GM21423 (cell line): Measurements from ENCODE around the gene AGAP1.

Experiments used
- ATAC-seq: cut with Tn5 transposase; IDR thresholded peaks from one replicate; pipeline ENCODE4 v1.9.1; 2021; ENCODE audit warnings: mild to moderate bottlenecking, moderate library complexity; ENCODE audit not compliant: unreplicated experiment

The AGAP1 gene

GRCh38 chr2:235789552-235789951 lies 295.7 kb downstream of the AGAP1 start:
- no peak for ATAC-seq

- ATAC-seq: no peak
Measured at GRCh38 chr2:235793163-235793752, 299.4 kb downstream of the AGAP1 start.

GRCh38 chr2:235799281-235799680 lies 305.4 kb downstream of the AGAP1 start:
- ATAC-seq: no peak

GRCh38 chr2:235802542-235802941 lies 308.7 kb downstream of the AGAP1 start:
- ATAC-seq: no peak

GRCh38 chr2:235803028-235803427 lies 309.2 kb downstream of the AGAP1 start:
- ATAC-seq: no peak

GRCh38 chr2:235804676-235805075 lies 310.8 kb downstream of the AGAP1 start:
- no peak for ATAC-seq

GRCh38 chr2:235806986-235807750 lies 313.3 kb downstream of the AGAP1 start:
- ATAC-seq: no peak

- ATAC-seq: no peak
Measured at GRCh38 chr2:235808366-235808765, 314.5 kb downstream of the AGAP1 start.

- no peak for ATAC-seq
Measured at GRCh38 chr2:235810252-235810651, 316.4 kb downstream of the AGAP1 start.

GRCh38 chr2:235810846-235811245 lies 317.0 kb downstream of the AGAP1 start:
- ATAC-seq: no peak

GRCh38 chr2:235811446-235812184 lies 317.8 kb downstream of the AGAP1 start:
- ATAC-seq: no peak

GRCh38 chr2:235812185-235812665 lies 318.4 kb downstream of the AGAP1 start:
- no peak for ATAC-seq

GRCh38 chr2:235813398-235813797 lies 319.6 kb downstream of the AGAP1 start:
- ATAC-seq: no peak

GRCh38 chr2:235820571-235820970 lies 326.7 kb downstream of the AGAP1 start:
- no peak for ATAC-seq

GRCh38 chr2:235824331-235824730 lies 330.5 kb downstream of the AGAP1 start:
- ATAC-seq: no peak

- no peak for ATAC-seq
Measured at GRCh38 chr2:235825946-235826345, 332.1 kb downstream of the AGAP1 start.

- no peak for ATAC-seq
Measured at GRCh38 chr2:235826826-235827225, 333.0 kb downstream of the AGAP1 start.

- ATAC-seq: no peak
Measured at GRCh38 chr2:235827585-235827992, 333.7 kb downstream of the AGAP1 start.

- no peak for ATAC-seq
Measured at GRCh38 chr2:235829726-235830125, 335.9 kb downstream of the AGAP1 start.

GRCh38 chr2:235831755-235832154 lies 337.9 kb downstream of the AGAP1 start:
- ATAC-seq: no peak

- ATAC-seq: no peak
Measured at GRCh38 chr2:235832941-235833340, 339.1 kb downstream of the AGAP1 start.
